A549 (cell line): ENCODE data around the gene KRI1. TPM values are rescaled to one million over a fixed set of nuclear protein-coding genes. Genes with fewer than 3 reads are reported as not detected.

Experiments used
- ATAC-seq, 2 experiments: fragments of 200-7000 bp in 1 of 2; fragments of >200 bp in 1 of 2; cut with Nextera tagmentation in 1 of 2; cut with Tn5 transposase in 1 of 2; 3 replicates each; pipeline versions ENCODE4 v1.8.0 to v1.9.1; 2018 to 2020; ENCODE audit warnings: mild to moderate bottlenecking in 1 of 2, moderate library complexity in 1 of 2
- CTCF ChIA-PET: fragments of 300-600 bp; sonication (Branson Sonifier 250); formaldehyde crosslinking; extraction: SDS; loops from one replicate; lab custom pipeline; 2021; ENCODE audit warnings: antibody characterized with exemption, inconsistent platforms; lab: Yijun Ruan, JAX
- POLR2A ChIA-PET: fragments of 350-600 bp; formaldehyde crosslinking; extraction: SDS; loops from one replicate; lab custom pipeline; 2021; ENCODE audit warnings: antibody characterized with exemption, inconsistent platforms; lab: Yijun Ruan, JAX
- DNase-seq, 2 experiments: peaks; one replicate each; pipeline versions ENCODE4 v3.0.0 to v3.0.0-alpha.2; 2011 to 2016; ENCODE audit warnings: low read depth in 1 of 2, low spot score in 1 of 2
- FAIRE-seq: peaks from 2 replicates; lab custom pipeline; 2011; peaks lifted over from hg19 to GRCh38; lab: Jason Lieb, UNC
- H3K27ac ChIP-seq, 2 experiments: fragments of >200 bp; sonication (Bioruptor Twin); formaldehyde crosslinking; 3 replicates each; pipeline ENCODE4 v1.5.1; 2016 to 2017
- H3K4me1 ChIP-seq: fragments of >200 bp; sonication (Bioruptor Twin); formaldehyde crosslinking; 3 replicates; pipeline ENCODE4 v1.6.1; 2016
- H3K4me2 ChIP-seq: fragments of >200 bp; sonication (Bioruptor Twin); formaldehyde crosslinking; 3 replicates; pipeline ENCODE4 v1.6.1; 2016
- H3K4me3 ChIP-seq: fragments of >200 bp; sonication (Bioruptor Twin); formaldehyde crosslinking; 3 replicates; pipeline ENCODE4 v1.5.1; 2016
- H3K9me3 ChIP-seq: fragments of >200 bp; sonication (Bioruptor Twin); formaldehyde crosslinking; 3 replicates; pipeline ENCODE4 v1.6.1; 2016
- BCL3 ChIP-seq: fragments of >200 bp; sonication (Bioruptor Twin); formaldehyde crosslinking; IDR thresholded peaks from 3 replicates; pipeline ENCODE4 v1.6.1; 2016
- BHLHE40 ChIP-seq: IDR thresholded peaks from 2 replicates; pipeline ENCODE4 v1.6.1; 2012; ENCODE audit warnings: low read depth, low read length, inconsistent platforms
- CBX2 ChIP-seq: fragments of 200-600 bp; sonication (generic); IDR thresholded peaks from 2 replicates; pipeline ENCODE4 v1.6.1; 2016; ENCODE audit warnings: low read depth, mild to moderate bottlenecking, borderline replicate concordance
- E2F6 ChIP-seq: IDR thresholded peaks from 2 replicates; pipeline ENCODE4 v1.6.1; 2012; ENCODE audit warnings: low read depth, borderline replicate concordance
- EHF ChIP-seq: fragments of 250-450 bp; sonication (Bioruptor Pico); IDR thresholded peaks from 2 replicates; pipeline ENCODE4 v1.5.0; 2020; ENCODE audit warnings: mild to moderate bottlenecking
- ELK1 ChIP-seq: fragments of 150-350 bp; IDR thresholded peaks from 2 replicates; pipeline ENCODE4 v1.6.1; 2014; ENCODE audit warnings: low read depth, mild to moderate bottlenecking, low read length
- FOSB ChIP-seq: fragments of 250-450 bp; sonication (Bioruptor Pico); IDR thresholded peaks from 2 replicates; pipeline ENCODE4 v1.5.0; 2020; ENCODE audit warnings: mild to moderate bottlenecking, moderate library complexity
- GATA3 ChIP-seq: IDR thresholded peaks from 2 replicates; pipeline ENCODE4 v1.6.1; 2012; ENCODE audit warnings: borderline replicate concordance
- HDAC2 ChIP-seq: fragments of 200-600 bp; sonication (generic); IDR thresholded peaks from 2 replicates; pipeline ENCODE4 v1.6.1; 2016
- HOXA7 ChIP-seq: fragments of 250-450 bp; sonication (Bioruptor Pico); IDR thresholded peaks from 2 replicates; pipeline ENCODE4 v1.5.0; 2020; ENCODE audit warnings: mild to moderate bottlenecking, moderate library complexity
- JUN ChIP-seq, 2 experiments: fragments of >200 bp; sonication (Bioruptor Twin); formaldehyde crosslinking; IDR thresholded peaks; 2 replicates in 1 of 2; 3 replicates in 1 of 2; pipeline ENCODE4 v1.6.1; 2016 to 2017
- KDM5A ChIP-seq: fragments of 200-600 bp; sonication (generic); IDR thresholded peaks from 2 replicates; pipeline ENCODE4 v1.6.1; 2016; ENCODE audit warnings: antibody characterized with exemption, mild to moderate bottlenecking
- MAFK ChIP-seq: fragments of 450-650 bp; IDR thresholded peaks from 2 replicates; pipeline ENCODE4 v1.6.1; 2014; ENCODE audit not compliant: partially characterized antibody
- MAX ChIP-seq: IDR thresholded peaks from 2 replicates; pipeline ENCODE4 v1.6.1; 2012
- MAZ ChIP-seq: fragments of 150-350 bp; IDR thresholded peaks from 2 replicates; pipeline ENCODE4 v1.6.1; 2014; ENCODE audit warnings: antibody characterized with exemption, low read depth, low read length, borderline replicate concordance
- NFE2L2 ChIP-seq: fragments of 150-350 bp; conservative IDR thresholded peaks from 2 replicates; pipeline ENCODE4 v1.6.1; 2014; ENCODE audit warnings: low read length
- NR3C1 ChIP-seq: fragments of >200 bp; sonication (Bioruptor Twin); formaldehyde crosslinking; IDR thresholded peaks from 3 replicates; pipeline ENCODE4 v1.6.1; 2017
- PHF8 ChIP-seq: fragments of 200-600 bp; sonication (generic); IDR thresholded peaks from 2 replicates; pipeline ENCODE4 v1.6.1; 2016; ENCODE audit warnings: low read depth, mild to moderate bottlenecking, antibody characterized with exemption, moderate library complexity, borderline replicate concordance
- POLR2AphosphoS2 ChIP-seq: conservative IDR thresholded peaks from 2 replicates; pipeline ENCODE4 v1.6.1; 2012; ENCODE audit warnings: low read length, improper control_type of control experiment, inconsistent platforms
- RFX5 ChIP-seq: fragments of 450-650 bp; IDR thresholded peaks from 2 replicates; pipeline ENCODE4 v1.7.1; 2014; ENCODE audit warnings: antibody characterized with exemption, mild to moderate bottlenecking, moderate library complexity
- TFCP2L1 ChIP-seq: fragments of 250-450 bp; sonication (Bioruptor Pico); IDR thresholded peaks from 2 replicates; pipeline ENCODE4 v1.5.0; 2021; ENCODE audit warnings: mild to moderate bottlenecking
- TP53 ChIP-seq: fragments of 250-450 bp; sonication (Bioruptor Pico); IDR thresholded peaks from 2 replicates; pipeline ENCODE4 v1.5.0; 2021; ENCODE audit warnings: mild to moderate bottlenecking, moderate library complexity
- ZFP36 ChIP-seq: fragments of 450-650 bp; IDR thresholded peaks from 2 replicates; pipeline ENCODE4 v1.6.1; 2014; ENCODE audit warnings: borderline replicate concordance; ENCODE audit not compliant: partially characterized antibody
- WGBS: methylation state at CpG from one replicate; pipeline ENCODE4 v1.1.6; 2017; ENCODE audit errors: missing lambda C conversion rate; 5-methylcytosine and 5-hydroxymethylcytosine counted together
- polyA plus RNA-seq, 4 experiments: library from polyadenylated mRNA; depleted of rRNA in 3 of 4; stranded (reverse); fragments of >200 nt; fragmentation: RNase III in 1 of 4; extraction: RNeasy Plus Mini Kit Qiagen cat#74134 plus additional on column Dnase treatment in 1 of 4; gene quantifications; 2 replicates in 3 of 4; 3 replicates in 1 of 4; pipeline ENCODE4 v1.2.3, GENCODE V29; 2011 to 2017
- TF ChIP-seq, protein P1 (sequence below): fragments of 250-450 bp; sonication (Bioruptor Pico); IDR thresholded peaks from 2 replicates; pipeline ENCODE4 v1.5.0; 2020; ENCODE audit warnings: low read depth, mild to moderate bottlenecking, moderate library complexity

Gene KRI1
- polyA plus RNA-seq, 2 of the 4 experiments (the other 2 are of a cell fraction) = 21.6 to 25.6 TPM

- TF ChIP-seq E2F6 = no peak
- TF ChIP-seq HOXA7 (CRISPR knock-in tag) = no peak
Observed at GRCh38 chr19:10557603-10558197, 8.1 kb downstream of the KRI1 start (continued).

- Histone ChIP-seq H3K9me3 (no peaks in the 10 kb centered on the region), H3K4me3 (no peak overlapping the region), H3K27ac (no peak overlapping the region), H3K4me1 (no peaks in the 10 kb centered on the region), H3K4me2 (no peak overlapping the region)
- TF ChIP-seq HDAC2 (no peak), FOSB (CRISPR knock-in tag) (no peak), KDM5A (no peak), E2F6 (no peak), BHLHE40 (no peak), NR3C1 (no peak), POLR2AphosphoS2 (no peak), CBX2 (no peak), JUN (IDR thresholded peaks at IDR 0.05) (no peak), ZFP36 (no peak), GATA3 (no peak), EHF (CRISPR knock-in tag) (no peak), TFCP2L1 (CRISPR knock-in tag) (no peak), MAFK (no peak), MAX (no peak), ELK1 (no peak), BCL3 (no peak)
- CTCF ChIA-PET = interaction anchor here (1.3 to 1.8 kb wide), 2 partner anchors 11 to 12 kb away, joined by 3 read pairs; no protein-coding TSS in a partner anchor
- 92% methylated on average over 7 of the region's 7 CpGs for WGBS
- POLR2A ChIA-PET = no interaction called here
- DNase-seq = no peak
- ATAC-seq = no peak
- FAIRE-seq = no peak
Observed at GRCh38 chr19:10555610-10555973, 10.2 kb downstream of the KRI1 start.

- DNase-seq (no peak), FAIRE-seq (no peak)
- H3K4me1 ChIP-seq = no peaks in the 10 kb centered on the region
- POLR2A ChIA-PET = no interaction called here
- 88% methylated on average over 21 of the region's 30 CpGs for WGBS
- no peak overlapping the region for H3K4me2 ChIP-seq
- H3K4me3 ChIP-seq = no peak overlapping the region
- H3K9me3 ChIP-seq = no peaks in the 10 kb centered on the region
- TF ChIP-seq PHF8 (no peak), CBX2 (no peak), ZFP36 (no peak), NFE2L2 (no peak), KDM5A (no peak), MAZ (no peak), TP53 (CRISPR knock-in tag) (no peak), RFX5 (no peak)
- TF ChIP-seq, protein P1, sequence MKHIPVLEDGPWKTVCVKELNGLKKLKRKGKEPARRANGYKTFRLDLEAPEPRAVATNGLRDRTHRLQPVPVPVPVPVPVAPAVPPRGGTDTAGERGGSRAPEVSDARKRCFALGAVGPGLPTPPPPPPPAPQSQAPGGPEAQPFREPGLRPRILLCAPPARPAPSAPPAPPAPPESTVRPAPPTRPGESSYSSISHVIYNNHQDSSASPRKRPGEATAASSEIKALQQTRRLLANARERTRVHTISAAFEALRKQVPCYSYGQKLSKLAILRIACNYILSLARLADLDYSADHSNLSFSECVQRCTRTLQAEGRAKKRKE = no peak
- TF ChIP-seq, all 56 proteins: peak for 0
- no peak overlapping the region for H3K27ac ChIP-seq
- 0 out of 6 replicates have a peak, but pooled peaks of 1 of the 2 experiments have one; percentile 35 for ATAC-seq
- CTCF ChIA-PET = interaction anchor here (1.3 to 1.8 kb wide), 2 partner anchors 10 to 12 kb away, joined by 3 read pairs; no protein-coding TSS in a partner anchor
Observed at GRCh38 chr19:10554760-10555609, 10.8 kb downstream of the KRI1 start.
